Kidney glomerular epithelial cell (primary cell): Measurements from ENCODE around the gene ANKZF1.

Experiments used
- DNase-seq: peaks from one replicate; lab custom pipeline; 2025; lab: John Stamatoyannopoulos, UW

ANKZF1 gene

DNA sequence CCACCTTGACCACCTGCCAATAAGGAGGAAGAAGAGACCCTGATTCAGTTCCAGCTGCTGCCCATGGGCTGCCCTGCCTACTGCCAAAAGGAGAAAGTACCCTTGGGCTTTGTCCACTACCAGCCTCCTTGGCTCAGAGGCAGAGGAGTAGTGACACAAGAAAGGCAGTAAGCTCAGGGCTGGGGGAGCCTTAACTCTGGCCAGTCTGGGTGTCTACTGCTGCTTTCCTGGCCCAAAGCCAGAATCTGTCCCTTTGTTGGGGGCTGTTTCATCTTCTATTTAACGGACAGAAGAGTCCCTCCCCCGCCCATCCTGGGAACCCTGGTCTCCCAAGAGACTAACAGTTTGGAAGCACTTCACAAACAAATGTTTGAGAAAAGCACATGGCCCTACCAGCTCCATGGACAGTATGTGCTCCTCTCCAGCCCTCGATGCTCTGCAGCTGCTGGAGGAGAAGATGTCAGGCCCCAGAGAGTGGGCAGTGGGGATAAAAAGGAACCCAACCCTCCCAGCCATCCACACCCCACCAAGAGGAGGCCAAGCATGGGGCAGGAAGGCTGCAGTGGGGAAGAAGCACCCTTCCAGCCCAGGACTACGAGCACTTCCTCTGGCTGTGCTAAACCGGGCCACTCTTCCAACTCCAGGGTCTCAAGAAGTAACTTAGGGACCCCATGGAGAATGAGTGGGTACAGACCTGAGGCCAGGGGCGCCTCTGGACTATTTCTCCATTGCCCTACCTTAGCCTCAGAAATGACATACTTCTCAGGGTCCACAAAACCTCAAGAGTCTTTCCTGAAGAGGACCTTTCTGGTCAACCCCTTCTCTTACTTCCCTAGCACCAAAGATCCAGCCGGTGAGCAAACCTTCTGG is 1.3 kb upstream of the ANKZF1 start:
- no peak for DNase-seq

DNA sequence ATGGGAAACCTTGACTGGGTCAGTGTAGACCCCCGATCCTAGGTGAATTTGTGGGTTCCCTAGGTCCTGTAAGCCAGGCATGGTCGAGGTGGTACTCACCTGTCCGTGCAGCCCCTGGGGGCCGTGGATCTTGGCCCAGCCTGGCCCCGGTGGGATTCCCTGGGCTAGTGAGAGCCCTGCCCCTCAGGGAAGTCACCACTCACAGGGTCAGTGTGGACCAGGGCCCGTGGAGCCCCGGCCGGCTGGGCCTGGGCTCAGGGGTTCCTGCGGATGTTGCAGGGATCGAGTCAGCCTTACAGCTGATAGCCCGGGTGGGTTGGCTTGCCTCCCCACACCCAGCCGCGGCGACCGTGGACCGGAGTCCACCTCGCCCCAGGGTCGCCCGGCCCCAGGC is 698 bp upstream of the ANKZF1 start:
- DNase-seq = no peak

DNA sequence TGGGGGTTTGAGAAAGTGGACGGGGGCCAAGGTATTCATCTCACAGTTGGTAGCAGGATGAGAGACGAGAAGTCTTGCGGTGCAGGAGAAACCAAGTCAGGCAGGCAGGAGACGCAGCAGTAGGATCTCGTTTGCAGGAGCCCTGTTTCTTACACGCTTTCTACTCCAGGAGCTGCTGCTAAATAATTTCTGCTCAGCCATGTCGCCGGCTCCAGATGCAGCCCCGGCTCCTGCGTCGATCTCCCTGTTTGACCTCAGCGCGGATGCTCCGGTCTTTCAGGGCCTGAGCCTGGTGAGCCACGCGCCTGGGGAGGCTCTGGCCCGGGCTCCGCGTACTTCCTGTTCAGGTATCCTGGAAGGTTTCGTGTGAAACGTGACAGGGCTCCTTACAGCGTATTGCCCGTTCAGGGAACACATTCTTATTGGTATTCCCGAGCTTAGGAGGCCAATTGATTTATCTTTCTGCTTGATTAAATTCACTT is 494 bp downstream of the ANKZF1 start:
- DNase-seq = peak; percentile 67

DNA sequence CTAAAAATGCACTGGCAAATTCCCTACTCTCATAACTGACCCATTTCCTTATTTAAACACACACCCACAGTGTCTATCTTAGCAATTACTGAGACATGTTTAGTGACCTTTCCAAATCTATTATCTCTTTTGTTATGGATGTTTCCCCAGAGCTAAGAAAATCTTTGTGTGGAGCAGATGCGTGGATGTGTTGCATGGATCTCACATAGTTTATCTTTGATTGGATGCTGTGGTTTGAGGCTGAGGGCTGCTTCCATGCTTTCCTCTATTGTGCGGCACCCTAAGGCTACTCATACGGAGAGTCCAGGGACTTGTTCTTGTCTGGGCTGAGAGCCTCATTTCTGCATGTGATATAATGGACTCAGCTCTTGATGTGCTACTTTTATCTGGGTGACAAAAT is 4.7 kb downstream of the ANKZF1 start:
- no peak for DNase-seq

DNA sequence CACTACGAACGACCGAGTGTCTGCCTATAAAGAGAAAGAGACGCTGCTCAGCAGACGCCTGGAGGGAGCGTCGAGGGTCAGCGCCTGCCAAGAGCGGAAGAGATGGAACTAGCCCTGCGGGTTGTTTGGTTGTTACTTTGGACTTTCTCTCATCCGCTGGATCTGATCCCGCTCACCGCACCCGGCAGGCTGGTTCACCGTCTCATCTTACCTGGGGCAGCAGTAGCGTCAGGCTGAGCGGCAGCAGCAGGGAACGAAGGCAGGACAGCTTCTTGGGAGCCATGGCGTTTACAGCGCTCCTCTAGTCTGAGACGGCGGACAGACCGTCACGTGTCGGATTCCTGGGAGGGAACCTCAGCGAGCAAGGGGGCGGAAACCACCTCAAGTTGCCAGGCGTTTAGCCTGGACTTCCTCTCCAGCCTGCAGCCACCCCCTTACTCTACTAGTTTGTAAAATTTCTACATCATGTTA is 13.7 kb downstream of the ANKZF1 start:
- no peak for DNase-seq

DNA sequence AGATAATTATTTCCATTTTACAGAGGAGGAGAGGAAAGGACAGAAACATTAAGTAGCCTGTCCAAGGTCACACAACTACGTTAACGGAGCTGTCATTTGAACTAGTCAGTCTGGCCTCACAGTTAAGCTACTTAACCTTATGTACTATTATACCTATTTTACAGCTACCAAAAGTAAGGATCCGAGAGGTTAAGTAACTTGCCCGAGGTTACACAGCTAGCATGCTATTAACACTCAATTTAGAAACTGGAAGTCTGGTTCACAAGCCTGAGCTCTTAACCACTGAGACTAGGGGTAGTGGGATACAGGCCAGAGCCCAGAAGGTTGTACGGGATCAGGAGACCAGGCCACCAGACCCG is 15.2 kb downstream of the ANKZF1 start:
- DNase-seq = no peak

DNA sequence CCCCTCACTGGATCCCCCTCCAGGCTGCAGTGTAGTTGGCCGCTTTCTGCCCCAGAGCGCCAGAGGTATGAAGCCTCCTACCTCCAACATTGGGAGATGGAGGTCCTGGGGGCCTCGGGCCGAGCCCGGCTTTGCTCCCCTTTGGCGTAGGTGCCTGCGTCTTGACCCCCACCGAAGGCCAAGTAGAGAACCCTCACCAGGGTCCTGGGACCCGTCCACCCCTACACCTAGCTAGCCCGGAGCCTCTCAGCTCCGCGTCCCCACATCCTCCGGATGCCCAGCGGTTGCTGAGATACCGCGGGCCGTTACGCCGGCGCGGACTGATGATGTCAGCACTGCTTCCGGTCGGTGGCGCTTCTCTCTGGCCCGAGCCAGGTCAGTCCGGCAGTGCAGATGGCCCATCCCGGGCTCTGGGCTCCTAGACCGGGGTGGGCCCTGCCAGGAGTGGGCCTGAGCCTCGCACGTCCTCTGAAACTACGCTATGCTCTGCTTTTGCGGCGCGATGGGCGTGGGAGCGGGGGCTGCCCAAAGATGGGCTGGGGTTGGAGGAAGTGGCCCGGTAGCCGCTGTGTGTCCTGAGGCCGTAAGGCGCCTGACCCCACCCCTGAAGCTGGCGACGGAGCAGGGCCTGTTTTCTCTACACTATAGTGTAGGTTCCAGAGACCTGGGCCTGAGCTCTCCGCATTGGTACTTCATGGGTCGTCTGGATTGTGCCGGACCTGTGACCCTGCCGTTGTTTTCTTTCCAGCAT is 15.7 kb downstream of the ANKZF1 start, which contains the start of the genes GLB1L and STK16:
GLB1L (minus strand) TSS at position 297 of the 751 bp plus-strand sequence. CDS start 1,871 bp downstream, outside the sequence.
STK16 (plus strand) TSS at position 332 of the 751 bp plus-strand sequence. CDS start 521 bp downstream, outside the sequence.
- DNase-seq = peak; percentile 70

DNA sequence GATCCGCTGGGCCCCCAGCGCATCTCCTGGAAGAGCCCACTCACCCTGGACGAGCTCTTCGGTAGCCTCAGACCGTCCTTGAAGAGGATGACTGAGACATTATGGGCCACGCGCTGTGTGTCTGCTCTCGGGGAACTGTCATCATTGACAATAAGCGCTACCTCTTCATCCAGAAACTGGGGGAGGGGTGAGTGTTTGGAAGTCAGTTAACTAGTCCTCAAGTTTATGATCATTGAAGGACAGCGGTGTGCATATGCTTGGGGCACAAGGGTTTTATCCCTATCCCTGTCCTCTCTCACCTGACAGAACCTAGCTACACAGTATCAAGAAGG is 16.3 kb downstream of the ANKZF1 start:
- no peak for DNase-seq

DNA sequence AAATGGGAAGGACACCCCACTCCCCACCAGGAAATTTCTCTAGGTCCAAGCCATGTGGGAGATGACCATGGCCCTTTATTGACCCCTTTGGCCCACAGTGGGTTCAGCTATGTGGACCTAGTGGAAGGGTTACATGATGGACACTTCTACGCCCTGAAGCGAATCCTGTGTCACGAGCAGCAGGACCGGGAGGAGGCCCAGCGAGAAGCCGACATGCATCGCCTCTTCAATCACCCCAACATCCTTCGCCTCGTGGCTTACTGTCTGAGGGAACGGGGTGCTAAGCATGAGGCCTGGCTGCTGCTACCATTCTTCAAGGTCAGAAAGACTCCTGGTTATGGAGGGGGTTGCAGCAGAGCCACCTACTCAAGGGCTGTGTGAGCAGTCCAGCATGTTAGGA is 17.0 kb downstream of the ANKZF1 start:
- DNase-seq = no peak

DNA sequence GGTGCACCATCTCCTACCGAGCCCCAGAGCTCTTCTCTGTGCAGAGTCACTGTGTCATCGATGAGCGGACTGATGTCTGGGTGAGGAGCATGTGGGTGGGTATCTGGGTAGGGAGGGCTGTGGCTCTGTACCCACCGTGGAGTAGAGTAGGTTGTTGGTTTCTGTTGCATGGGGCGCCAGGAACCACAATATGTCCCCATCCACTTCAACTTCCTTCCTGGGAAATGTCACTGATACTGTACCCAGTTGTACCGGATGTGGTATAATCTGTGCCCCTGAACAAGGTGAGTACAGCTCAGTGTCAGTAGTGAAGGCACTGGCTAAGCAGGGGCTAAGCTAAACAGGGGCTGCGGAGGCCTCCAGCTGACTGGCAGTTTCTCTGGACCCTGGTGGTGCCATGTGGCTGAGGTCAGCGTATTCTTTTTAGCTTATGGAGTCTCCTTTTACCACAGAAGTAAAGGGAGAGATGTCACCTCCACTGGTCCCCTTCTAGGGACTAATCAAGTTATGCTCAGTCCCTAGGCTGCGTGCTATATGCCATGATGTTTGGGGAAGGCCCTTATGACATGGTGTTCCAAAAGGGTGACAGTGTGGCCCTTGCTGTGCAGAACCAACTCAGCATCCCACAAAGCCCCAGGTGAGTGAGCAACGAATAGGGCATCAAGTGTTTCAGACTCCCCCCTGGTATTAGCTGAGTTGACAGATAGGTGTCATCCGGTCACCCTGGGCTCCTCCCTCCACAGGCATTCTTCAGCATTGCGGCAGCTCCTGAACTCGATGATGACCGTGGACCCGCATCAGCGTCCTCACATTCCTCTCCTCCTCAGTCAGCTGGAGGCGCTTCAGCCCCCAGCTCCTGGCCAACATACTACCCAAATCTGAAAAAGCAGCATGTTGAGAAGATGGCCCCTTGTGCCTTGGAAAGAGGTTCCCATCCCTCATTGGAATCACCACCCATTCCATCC is 18.4 kb downstream of the ANKZF1 start:
- no peak for DNase-seq

DNA sequence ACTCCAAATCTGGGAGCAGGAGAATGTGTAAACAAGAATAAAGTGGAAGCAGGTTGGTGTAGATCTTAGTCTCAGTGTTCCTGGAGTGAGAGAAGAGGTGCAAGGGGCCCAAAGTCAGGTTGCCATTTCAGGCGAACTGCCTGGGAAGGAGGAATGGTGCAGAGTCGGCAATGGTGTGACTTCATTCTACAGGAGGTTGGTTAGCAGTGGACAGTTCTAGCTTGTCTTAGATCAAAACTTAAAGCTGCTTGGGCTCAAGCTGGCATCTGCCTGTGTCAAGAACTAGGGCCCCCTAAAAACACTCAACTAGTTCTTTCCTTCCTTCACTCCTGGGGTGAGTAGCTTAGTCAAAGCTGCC is 19.2 kb downstream of the ANKZF1 start:
- no peak for DNase-seq

DNA sequence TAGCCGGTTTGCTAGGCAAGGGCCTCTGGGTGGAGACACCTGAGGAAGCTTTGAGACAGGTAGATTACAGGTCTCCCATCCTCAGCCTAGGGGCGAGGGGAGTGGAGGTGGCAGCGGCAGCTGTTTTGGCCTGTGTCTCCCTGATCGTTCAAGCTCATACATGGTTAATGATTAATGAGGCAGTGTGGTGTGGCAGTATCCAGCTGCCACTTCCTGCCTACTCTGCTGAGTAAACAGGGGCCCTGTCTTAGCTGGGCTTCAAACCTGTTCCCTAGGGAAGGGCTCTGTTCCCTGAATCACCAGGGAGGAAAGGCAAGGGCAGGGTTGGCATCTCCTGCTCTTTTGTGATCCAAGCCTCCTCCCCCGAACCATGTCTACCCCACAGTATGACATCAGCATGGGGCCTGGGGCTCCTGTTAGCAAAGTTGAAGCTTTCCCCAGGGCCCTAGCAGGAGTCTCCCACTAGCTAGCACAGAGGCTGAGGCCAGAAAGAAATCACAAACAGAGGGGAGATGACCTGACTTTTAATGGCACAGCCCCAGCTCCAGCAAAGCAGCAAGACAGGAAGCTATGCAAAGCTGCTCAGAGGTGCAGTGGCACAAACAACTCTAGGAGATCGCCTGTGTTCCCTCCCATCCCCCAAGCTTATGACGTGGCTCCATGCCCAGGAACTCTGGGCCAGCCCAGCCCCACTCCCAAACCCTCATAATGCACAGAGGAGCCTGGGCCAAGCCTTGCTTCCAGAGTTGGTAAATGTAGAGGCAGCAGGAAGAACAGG is 19.8 kb downstream of the ANKZF1 start:
- peak; percentile 93 for DNase-seq

DNA sequence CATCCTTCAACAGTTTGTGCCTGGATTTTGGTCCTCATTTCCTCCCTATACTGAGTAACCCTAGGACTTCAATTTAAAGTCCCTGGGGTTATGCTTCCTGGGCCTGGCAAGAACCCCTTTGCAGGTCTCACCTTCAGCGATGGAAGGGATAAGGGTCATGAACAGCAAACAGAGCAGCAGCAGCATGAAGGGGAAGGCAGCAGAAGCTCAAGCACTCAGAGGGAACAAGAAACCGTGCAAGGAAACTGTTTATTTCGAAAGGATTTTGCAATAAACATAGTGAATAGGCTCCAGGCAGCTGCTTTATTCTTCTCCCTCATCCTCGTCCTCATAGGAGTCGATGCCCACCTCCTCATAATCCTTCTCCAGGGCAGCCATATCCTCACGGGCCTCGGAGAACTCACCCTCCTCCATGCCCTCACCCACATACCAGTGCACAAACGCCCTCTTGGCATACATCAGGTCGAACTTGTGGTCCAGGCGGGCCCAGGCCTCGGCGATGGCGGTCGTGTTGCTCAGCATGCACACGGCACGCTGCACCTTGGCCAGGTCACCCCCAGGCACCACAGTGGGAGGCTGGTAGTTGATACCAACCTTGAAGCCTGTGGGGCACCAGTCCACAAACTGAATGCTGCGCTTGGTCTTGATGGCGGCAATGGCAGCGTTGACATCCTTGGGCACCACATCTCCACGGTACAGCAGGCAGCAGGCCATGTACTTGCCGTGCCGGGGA is 20.6 kb downstream of the ANKZF1 start:
- DNase-seq = no peak

DNA sequence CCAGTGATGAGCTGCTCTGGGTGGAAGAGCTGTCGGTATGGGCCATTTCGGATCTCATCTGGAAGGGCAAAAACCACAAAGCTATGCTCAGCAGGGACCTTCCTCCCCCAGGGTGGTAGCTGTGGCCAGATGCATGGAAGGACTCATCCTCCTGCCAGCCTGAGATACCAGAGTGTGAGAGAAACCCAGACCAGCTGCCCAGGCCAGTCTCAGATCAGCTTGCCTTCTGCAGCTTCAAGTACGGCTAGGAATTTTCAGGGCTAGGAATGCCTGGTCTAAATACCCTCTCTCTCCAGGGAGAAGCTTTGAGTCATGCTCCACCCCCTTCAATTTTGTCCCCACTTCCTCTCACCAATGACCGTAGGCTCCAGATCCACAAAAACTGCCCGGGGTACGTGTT is 22.1 kb downstream of the ANKZF1 start:
- no peak for DNase-seq

DNA sequence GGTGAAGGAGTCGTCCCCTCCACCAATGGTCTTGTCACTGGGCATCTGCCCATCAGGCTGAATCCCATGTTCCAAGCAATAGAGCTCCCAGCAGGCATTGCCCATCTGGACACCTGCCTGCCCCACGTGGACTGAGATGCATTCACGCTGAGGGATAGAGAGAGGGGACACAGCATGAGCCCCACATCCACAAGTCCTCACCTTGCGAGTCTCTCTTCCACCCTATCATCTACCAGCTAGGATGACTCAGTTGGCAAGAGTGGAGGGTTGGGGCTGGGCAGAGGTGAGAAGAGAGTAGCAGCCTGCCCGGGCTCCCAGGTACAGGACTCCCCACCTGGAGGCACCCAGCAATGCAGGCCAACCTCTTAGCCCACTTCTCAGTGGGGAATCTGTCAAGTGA is 22.5 kb downstream of the ANKZF1 start:
- no peak for DNase-seq

DNA sequence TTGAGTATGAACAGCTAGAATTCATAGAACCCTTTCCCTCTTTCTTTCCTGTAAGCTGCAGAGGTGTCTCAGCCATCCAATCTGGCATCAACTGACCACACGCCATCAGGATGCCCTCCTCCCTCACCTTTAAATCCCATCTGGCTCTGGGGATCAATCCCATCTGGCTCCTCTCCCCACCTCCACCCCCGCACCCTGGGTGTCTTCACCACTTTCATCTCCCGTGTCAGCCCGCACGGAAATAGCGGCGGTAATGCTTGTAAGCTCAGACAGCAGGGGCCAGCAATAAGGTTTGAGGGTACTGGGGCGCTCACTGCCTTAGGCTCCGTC is 22.9 kb downstream of the ANKZF1 start:
- DNase-seq = no peak

DNA sequence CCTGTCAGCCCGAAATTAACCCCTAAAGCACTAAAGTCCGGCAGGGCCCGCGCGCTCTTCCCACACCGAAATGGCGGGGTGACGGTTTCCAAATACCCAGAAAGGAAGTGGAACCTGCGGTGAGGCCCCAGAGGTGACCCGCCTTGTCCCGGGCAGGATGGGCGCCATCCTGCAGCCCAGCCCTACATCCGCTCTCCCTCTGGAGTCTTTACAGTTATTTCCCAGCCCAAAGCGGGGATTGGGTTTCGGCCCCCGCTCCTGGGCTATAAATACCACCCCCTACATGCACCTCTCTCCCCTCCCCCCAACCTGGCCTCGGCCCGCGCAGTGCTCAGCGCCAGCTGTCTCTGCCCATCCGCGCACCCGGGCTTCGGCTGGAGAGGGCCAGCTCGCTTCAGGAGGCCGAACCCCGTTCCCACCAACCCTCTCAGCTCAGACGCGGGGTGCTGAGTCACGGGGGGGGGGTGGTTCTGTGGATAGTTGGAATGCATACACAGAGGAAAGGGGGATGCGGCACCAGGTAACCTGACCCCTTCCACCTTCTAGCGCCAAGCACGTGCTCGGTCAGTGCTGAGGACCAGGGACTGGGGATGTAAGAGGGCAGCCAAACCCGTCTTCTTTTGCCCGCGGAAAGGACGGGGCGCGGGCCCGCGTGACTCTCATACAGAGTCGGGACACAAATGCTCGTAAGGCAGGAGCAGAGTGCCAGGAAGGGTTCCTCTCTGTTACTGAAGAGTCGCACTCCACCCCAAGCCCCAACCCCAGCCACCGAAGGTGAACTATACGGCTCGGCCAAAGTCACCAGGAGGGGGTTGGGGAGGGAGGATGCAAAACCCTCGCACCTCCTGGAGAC is 23.5 kb downstream of the ANKZF1 start, which contains the start of gene TUBA4B:
TUBA4B (plus strand) TSS at position 344 of the 853 bp plus-strand sequence; CDS start at position 509, 165 bp downstream.
- DNase-seq = no peak

DNA sequence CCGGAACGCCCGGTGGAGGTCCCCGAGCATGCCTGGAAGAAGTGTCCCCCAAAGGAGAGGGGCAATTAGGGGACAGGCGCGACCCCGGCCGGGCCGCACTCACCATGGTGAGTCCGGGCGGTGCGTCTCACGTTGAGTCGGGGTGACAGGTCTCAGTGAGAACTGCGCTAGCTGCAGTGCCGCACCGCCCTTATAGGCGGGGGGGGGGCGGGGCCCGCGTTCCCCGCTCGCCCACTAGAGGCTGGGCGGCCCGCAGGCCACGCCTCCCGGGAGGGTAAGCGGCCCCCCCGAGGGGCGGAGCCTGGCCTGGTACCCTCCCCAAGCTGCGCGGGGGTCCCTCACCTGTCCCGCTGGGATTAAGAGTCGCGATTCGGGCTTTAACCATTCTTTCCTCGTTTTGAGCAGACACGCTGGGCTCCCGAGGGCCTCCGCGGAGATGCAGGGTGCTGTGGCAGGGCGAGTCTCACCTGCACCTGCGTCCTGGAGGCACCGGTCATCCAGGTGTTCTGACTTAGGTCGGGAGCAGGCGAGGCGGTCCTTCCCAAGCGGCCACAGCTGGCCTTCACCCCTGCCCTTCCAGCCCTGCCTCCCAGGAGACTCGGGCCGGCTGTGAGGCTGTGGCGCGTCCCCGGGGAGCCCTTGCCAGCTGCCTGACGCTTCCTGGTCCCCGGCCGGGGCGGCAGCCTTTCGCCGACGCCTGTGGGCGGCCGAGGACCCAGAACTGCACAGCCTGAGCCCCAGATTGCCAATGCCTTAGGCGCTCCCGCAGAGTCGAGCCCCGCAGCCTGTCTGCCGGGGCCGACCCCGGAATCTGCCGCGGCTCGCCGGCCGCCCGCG is 24.4 kb downstream of the ANKZF1 start, which contains the start of gene TUBA4A:
TUBA4A (minus strand) TSS at position 166 of the 837 bp plus-strand sequence; CDS start at position 106, 60 bp downstream.
- peak; percentile 75 for DNase-seq
